ENCODE results near the gene SYTL4. TPM values are rescaled to one million over a fixed set of nuclear protein-coding genes. Genes with fewer than 3 reads are reported as not detected.

Gene SYTL4
- total RNA-seq, 1 donor from 2014 or later = 0.26 TPM

GRCh38 chrX:100635040-100635439 lies 96.9 kb downstream of the SYTL4 start:
- DNase-seq (ENCODE audit: low read depth) (no peak), FAIRE-seq (no peak)
- Histone ChIP-seq H3K36me3 (ENCODE audit: control insufficient read depth, insufficient read depth, low read length) (no peaks in the 10 kb centered on the region), H3K27me3 (ENCODE audit: control insufficient read depth, insufficient read depth, low read length) (no peaks in the 10 kb centered on the region), H3K4me3 (ENCODE audit: low read depth, low read length) (no peak overlapping the region)
- TF ChIP-seq CTCF (IDR thresholded peaks at IDR 0.05; ENCODE audit: insufficient read depth, low read length, severe bottlenecking) = no peak

GRCh38 chrX:100625985-100626491 lies 105.9 kb downstream of the SYTL4 start:
- FAIRE-seq = no peak
- no peaks in the 10 kb centered on the region for H3K36me3 ChIP-seq (ENCODE audit: control insufficient read depth, insufficient read depth, low read length)
- no peak for DNase-seq (ENCODE audit: low read depth)
- H3K4me3 ChIP-seq (ENCODE audit: low read depth, low read length) = no peak overlapping the region
- TF ChIP-seq CTCF (IDR thresholded peaks at IDR 0.05; ENCODE audit: insufficient read depth, low read length, severe bottlenecking) = no peak
- no peaks in the 10 kb centered on the region for H3K27me3 ChIP-seq (ENCODE audit: control insufficient read depth, insufficient read depth, low read length)

Other genes with a start within 250 kb of the SYTL4 start
- gene TNMD, start 147.2 kb downstream of the SYTL4 start, total RNA-seq = not detected in 2 replicates
- 16.6 and 18.1 TPM in 2 replicates for gene TSPAN6, start 95.3 kb downstream of the SYTL4 start, total RNA-seq
- gene SRPX2, start 87.9 kb downstream of the SYTL4 start, total RNA-seq = 9.0 and 31.6 TPM in 2 replicates
- 12.1 and 19.2 TPM in 2 replicates for gene CSTF2, start 88.3 kb upstream of the SYTL4 start, total RNA-seq
- gene NOX1, start 142.2 kb upstream of the SYTL4 start, total RNA-seq = not detected in 2 replicates
- gene XKRX, start 196.8 kb upstream of the SYTL4 start, total RNA-seq = under 0.01 and 1.9 TPM in 2 replicates
- gene ARL13A, start 237.6 kb upstream of the SYTL4 start, total RNA-seq = not detected in 2 replicates